A673 (cell line): Measurements from ENCODE around the gene GRN. TPM values are rescaled to one million over a fixed set of nuclear protein-coding genes. Genes with fewer than 3 reads are reported as not detected.

Experiments
- BruUV-seq: library from RNA; stranded (reverse); fragments of 400-500 nt; replicated peaks from 2 replicates; lab custom pipeline; 2021; lab: Mats Ljungman, UMichigan
- CTCF ChIA-PET: fragments of 300-600 bp; sonication (Branson Sonifier 250); formaldehyde crosslinking; loops from one replicate; lab custom pipeline; 2022; ENCODE audit warnings: antibody characterized with exemption; lab: Charles Lee
- POLR2A ChIA-PET: fragments of 300-600 bp; sonication (Branson Sonifier 250); formaldehyde crosslinking; loops from one replicate; lab custom pipeline; 2022; ENCODE audit warnings: antibody characterized with exemption; ENCODE audit not compliant: low non-redundant PET; lab: Charles Lee
- DNase-seq: peaks from one replicate; pipeline ENCODE4 v3.0.0-alpha.2; 2015; ENCODE audit warnings: low spot score
- H3K27ac ChIP-seq: fragments of 200-600 bp; sonication (generic); 2 replicates; pipeline ENCODE4 v1.5.1; 2016; ENCODE audit warnings: mixed run types, low read depth, mild to moderate bottlenecking, mixed read lengths, antibody characterized with exemption, low read length; ENCODE audit not compliant: poor library complexity, severe bottlenecking
- H3K27me3 ChIP-seq: fragments of 200-600 bp; sonication (generic); replicated peaks from 2 replicates; pipeline ENCODE4 v1.6.1; 2017; ENCODE audit warnings: mixed run types, low read depth, mild to moderate bottlenecking, mixed read lengths, antibody characterized with exemption, low read length; ENCODE audit not compliant: insufficient read depth, poor library complexity
- H3K36me3 ChIP-seq: fragments of 200-600 bp; sonication (generic); 2 replicates; pipeline ENCODE4 v1.6.1; 2016; ENCODE audit warnings: mixed run types, mild to moderate bottlenecking, mixed read lengths, antibody characterized with exemption, low read length; ENCODE audit not compliant: insufficient read depth, poor library complexity, severe bottlenecking
- H3K4me1 ChIP-seq: fragments of 200-600 bp; sonication (generic); 2 replicates; pipeline ENCODE4 v1.6.1; 2017; ENCODE audit warnings: mixed run types, mild to moderate bottlenecking, mixed read lengths, antibody characterized with exemption, low read length; ENCODE audit not compliant: insufficient read depth, poor library complexity, severe bottlenecking
- H3K4me3 ChIP-seq: fragments of 200-600 bp; sonication (generic); 2 replicates; pipeline ENCODE4 v1.5.1; 2016; ENCODE audit warnings: low read depth, mixed run types, mild to moderate bottlenecking, mixed read lengths, low read length; ENCODE audit not compliant: poor library complexity, severe bottlenecking
- H3K9me3 ChIP-seq: fragments of 200-600 bp; sonication (generic); 2 replicates; pipeline ENCODE4 v1.6.1; 2016; ENCODE audit warnings: mixed run types, low read depth, mild to moderate bottlenecking, mixed read lengths, antibody characterized with exemption, low read length; ENCODE audit not compliant: poor library complexity, severe bottlenecking
- CTCF ChIP-seq: fragments of 300-800, 200-600 bp; sonication (generic); conservative IDR thresholded peaks from 2 replicates; pipeline ENCODE4 v1.5.1; 2017; ENCODE audit warnings: low read depth, mild to moderate bottlenecking, antibody characterized with exemption, low read length, moderate library complexity, mixed read lengths
- EZH2 ChIP-seq: fragments of 200-600 bp; sonication (generic); IDR thresholded peaks from 2 replicates; pipeline ENCODE4 v1.6.1; 2017; ENCODE audit warnings: borderline replicate concordance, low read depth, mild to moderate bottlenecking, mixed read lengths, antibody characterized with exemption, low read length; ENCODE audit not compliant: poor library complexity, severe bottlenecking
- intact Hi-C: fragments of 100-400 bp; cut with micrococcal nuclease; formaldehyde crosslinking; loops from one replicate; pipeline ENCODE4 v1.10.0; 2022; ENCODE audit not compliant: unreplicated experiment
- total RNA-seq: library from RNA; stranded (reverse); gene quantifications from 2 replicates; pipeline ENCODE4 v1.2.3, GENCODE V29; 2021

Gene GRN
- total RNA-seq, 1 experiment from 2014 or later = 50.4 TPM

- no peak for DNase-seq
- Histone ChIP-seq H3K4me3 (no peak overlapping the region), H3K4me1 (no peaks in the 10 kb centered on the region), H3K9me3 (no peaks in the 10 kb centered on the region), H3K27me3 (no peaks in the 10 kb centered on the region), H3K27ac (no peak overlapping the region), H3K36me3 (peaks cover 16% of the 10 kb centered on the region)
- CTCF ChIA-PET = interaction anchor here (0.6 to 1.8 kb wide), 2 partner anchors 36 to 123 kb away, joined by 4 read pairs; no protein-coding TSS in a partner anchor
- intact Hi-C loops = no loop called here
- no TSS peak for BruUV-seq
- POLR2A ChIA-PET = interaction anchor here (0.6 kb wide), 1 partner anchor 58 kb away, joined by 4 read pairs; no protein-coding TSS in a partner anchor
- TF ChIP-seq CTCF (peak; percentile 47), EZH2 (no peak)
Measured at GRCh38 chr17:44400226-44400847, 55.2 kb downstream of the GRN start.

Other genes with a start within 250 kb of the GRN start
- 16.9 and 27.1 TPM in 2 replicates for gene HDAC5, start 221.7 kb upstream of the GRN start, total RNA-seq
- 13.5 and 14.7 TPM in 2 replicates for gene HROB, start 203.4 kb upstream of the GRN start, total RNA-seq
- 0.17 TPM in 1 of 2 replicates, not detected in the other for gene ASB16, start 174.6 kb upstream of the GRN start, total RNA-seq
- gene TMUB2, start 158.3 kb upstream of the GRN start, total RNA-seq = 13.0 and 13.3 TPM in 2 replicates
- 36.9 and 44.5 TPM in 2 replicates for gene ATXN7L3, start 145.4 kb upstream of the GRN start, total RNA-seq
- 101 and 114 TPM in 2 replicates for gene UBTF, start 125.6 kb upstream of the GRN start, total RNA-seq
- not detected in 2 replicates for gene SLC4A1, start 77.2 kb upstream of the GRN start, total RNA-seq
- 0.56 and 1.2 TPM in 2 replicates for gene RUNDC3A, start 36.7 kb upstream of the GRN start, total RNA-seq
- gene SLC25A39, start 20.5 kb upstream of the GRN start, total RNA-seq = 75.5 and 83.5 TPM in 2 replicates
- 12.8 and 14.9 TPM in 2 replicates for gene FAM171A2, start 18.6 kb downstream of the GRN start, total RNA-seq
- 0.62 and 1.0 TPM in 2 replicates for gene ITGA2B, start 44.3 kb downstream of the GRN start, total RNA-seq
- gene GPATCH8, start 158.1 kb downstream of the GRN start, total RNA-seq = 32.9 and 33.8 TPM in 2 replicates
- gene FZD2, start 212.2 kb downstream of the GRN start, total RNA-seq = 23.5 and 23.7 TPM in 2 replicates